ENCODE data around the gene BTNL9. TPM values are rescaled to one million over a fixed set of nuclear protein-coding genes. Genes with fewer than 3 reads are reported as not detected.

BTNL9 gene
- polyA plus RNA-seq, 1 of the 3 experiments (the other 2 are of a cell fraction) = not detected

GRCh38 chr5:181107699-181108098 is 67.6 kb downstream of the BTNL9 start (continued):
- no peak for TF ChIP-seq FOXM1 (IDR thresholded peaks at IDR 0.05; ENCODE audit: low read depth)

DNA sequence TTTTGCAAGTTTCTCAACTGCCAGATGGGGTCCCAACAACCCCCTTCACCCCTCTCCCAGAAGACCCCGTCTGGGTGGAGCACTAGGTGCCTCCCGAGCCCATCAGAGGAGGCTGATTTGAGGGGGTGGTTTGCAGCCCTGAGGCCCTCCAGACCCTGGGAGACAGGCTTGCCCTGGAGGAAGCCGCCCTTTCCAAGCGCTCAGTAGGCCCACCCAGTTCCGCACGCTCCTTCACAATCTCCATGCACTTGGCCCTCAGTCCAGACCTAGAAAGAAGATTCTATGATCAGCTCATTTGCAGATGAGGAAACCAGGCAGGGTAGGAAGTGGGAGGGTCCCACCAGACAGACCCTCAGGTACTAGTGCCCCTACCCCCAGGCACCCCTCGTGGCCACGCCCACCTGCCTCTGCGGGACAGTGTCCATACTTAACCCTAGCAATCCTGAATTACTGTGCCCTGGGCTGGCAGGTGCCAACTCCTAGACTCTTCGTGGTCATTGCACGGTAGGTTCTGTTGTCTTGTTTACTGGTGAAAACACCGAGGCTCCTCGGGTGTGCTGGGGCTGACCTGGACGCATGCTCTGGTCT is 68.6 kb downstream of the BTNL9 start:
- ChIA-PET POLR2A (no interaction called here), CTCF (no interaction called here)
- Histone ChIP-seq H3F3A (replicated peaks; ENCODE audit: insufficient read depth) (no peaks in the 10 kb centered on the region), H3K9ac (no peak overlapping the region), H3K27ac (ENCODE audit: low read depth in 2 of 2, low read length in 1 of 2) (no peak overlapping the region), H3K79me2 (ENCODE audit: insufficient read depth) (no peaks in the 10 kb centered on the region), H3K9me3 (no peaks in the 10 kb centered on the region), H3K27me3 (ENCODE audit: insufficient read depth) (peaks cover 79% of the 10 kb centered on the region), H3K4me2 (no peak overlapping the region), H2AFZ (ENCODE audit: low read depth) (no peak overlapping the region), H3K4me1 (ENCODE audit: control insufficient read depth in 1 of 2, insufficient read depth in 2 of 2, low read depth in 1 of 2, low read length in 1 of 2) (no peaks in the 10 kb centered on the region), H4K20me1 (ENCODE audit: insufficient read depth) (no peaks in the 10 kb centered on the region), H3K9me2 (no peaks in the 10 kb centered on the region), H3K36me3 (replicated peaks in 1 of 2; ENCODE audit: control insufficient read depth in 1 of 2, insufficient read depth in 2 of 2, low read length in 1 of 2) (no peaks in the 10 kb centered on the region), H3K4me3 (ENCODE audit: low read depth in 2 of 2, low read length in 1 of 2) (no peak overlapping the region)
- TF ChIP-seq PBX3 (IDR thresholded peaks at IDR 0.05) = no peak
- WGBS (ENCODE audit: low lambda C conversion rate) = 13% methylated on average over 3 of the region's 14 CpGs
- DNase-seq = no peak

GRCh38 chr5:181109489-181110013 is 69.5 kb downstream of the BTNL9 start:
- no peaks in the 10 kb centered on the region for H3K4me1 ChIP-seq (ENCODE audit: control insufficient read depth in 1 of 2, insufficient read depth in 2 of 2, low read depth in 1 of 2, low read length in 1 of 2)
- no peak for DNase-seq
- H3K36me3 ChIP-seq (replicated peaks in 1 of 2; ENCODE audit: control insufficient read depth in 1 of 2, insufficient read depth in 2 of 2, low read length in 1 of 2) = no peaks in the 10 kb centered on the region
- no peaks in the 10 kb centered on the region for H3K9me2 ChIP-seq
- no peak overlapping the region for H3K4me3 ChIP-seq (ENCODE audit: low read depth in 2 of 2, low read length in 1 of 2)
- 12% methylated on average over 8 of the region's 11 CpGs for WGBS (ENCODE audit: low lambda C conversion rate)
- peaks cover 82% of the 10 kb centered on the region for H3K27me3 ChIP-seq (ENCODE audit: insufficient read depth)
- no peaks in the 10 kb centered on the region for H4K20me1 ChIP-seq (ENCODE audit: insufficient read depth)
- no peak overlapping the region for H3K4me2 ChIP-seq
- ChIA-PET POLR2A (no interaction called here), CTCF (interaction anchor here (1.5 kb wide), 1 partner anchor 9 kb away, joined by 5 read pairs; no protein-coding TSS in a partner anchor)
- H3K9me3 ChIP-seq = no peaks in the 10 kb centered on the region
- H2AFZ ChIP-seq (ENCODE audit: low read depth) = no peak overlapping the region
- TF ChIP-seq EZH2phosphoT487 (IDR thresholded peaks at IDR 0.05; ENCODE audit: borderline replicate concordance, low read depth) = no peak
- TF ChIP-seq, protein P1, sequence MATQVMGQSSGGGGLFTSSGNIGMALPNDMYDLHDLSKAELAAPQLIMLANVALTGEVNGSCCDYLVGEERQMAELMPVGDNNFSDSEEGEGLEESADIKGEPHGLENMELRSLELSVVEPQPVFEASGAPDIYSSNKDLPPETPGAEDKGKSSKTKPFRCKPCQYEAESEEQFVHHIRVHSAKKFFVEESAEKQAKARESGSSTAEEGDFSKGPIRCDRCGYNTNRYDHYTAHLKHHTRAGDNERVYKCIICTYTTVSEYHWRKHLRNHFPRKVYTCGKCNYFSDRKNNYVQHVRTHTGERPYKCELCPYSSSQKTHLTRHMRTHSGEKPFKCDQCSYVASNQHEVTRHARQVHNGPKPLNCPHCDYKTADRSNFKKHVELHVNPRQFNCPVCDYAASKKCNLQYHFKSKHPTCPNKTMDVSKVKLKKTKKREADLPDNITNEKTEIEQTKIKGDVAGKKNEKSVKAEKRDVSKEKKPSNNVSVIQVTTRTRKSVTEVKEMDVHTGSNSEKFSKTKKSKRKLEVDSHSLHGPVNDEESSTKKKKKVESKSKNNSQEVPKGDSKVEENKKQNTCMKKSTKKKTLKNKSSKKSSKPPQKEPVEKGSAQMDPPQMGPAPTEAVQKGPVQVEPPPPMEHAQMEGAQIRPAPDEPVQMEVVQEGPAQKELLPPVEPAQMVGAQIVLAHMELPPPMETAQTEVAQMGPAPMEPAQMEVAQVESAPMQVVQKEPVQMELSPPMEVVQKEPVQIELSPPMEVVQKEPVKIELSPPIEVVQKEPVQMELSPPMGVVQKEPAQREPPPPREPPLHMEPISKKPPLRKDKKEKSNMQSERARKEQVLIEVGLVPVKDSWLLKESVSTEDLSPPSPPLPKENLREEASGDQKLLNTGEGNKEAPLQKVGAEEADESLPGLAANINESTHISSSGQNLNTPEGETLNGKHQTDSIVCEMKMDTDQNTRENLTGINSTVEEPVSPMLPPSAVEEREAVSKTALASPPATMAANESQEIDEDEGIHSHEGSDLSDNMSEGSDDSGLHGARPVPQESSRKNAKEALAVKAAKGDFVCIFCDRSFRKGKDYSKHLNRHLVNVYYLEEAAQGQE (IDR thresholded peaks at IDR 0.05; ENCODE audit: low read depth, low read length) = no peak
- no peaks in the 10 kb centered on the region for H3F3A ChIP-seq (replicated peaks; ENCODE audit: insufficient read depth)
- no peak overlapping the region for H3K27ac ChIP-seq (ENCODE audit: low read depth in 2 of 2, low read length in 1 of 2)
- H3K79me2 ChIP-seq (ENCODE audit: insufficient read depth) = no peaks in the 10 kb centered on the region
- H3K9ac ChIP-seq = no peak overlapping the region

Data from SK-N-SH (cell line).